MCF 10A (cell line): ENCODE measurements around the gene AFF4. TPM values are rescaled to one million over a fixed set of nuclear protein-coding genes. Genes with fewer than 3 reads are reported as not detected.
A peak's percentile ranks its signal among the peaks of the same experiment; 100 is the strongest.

ENCODE experiments used
- BruUV-seq: library from RNA; stranded (reverse); fragments of 400-500 nt; replicated peaks from 2 replicates; lab custom pipeline; 2021; lab: Mats Ljungman, UMichigan
- CTCF ChIA-PET: fragments of 300-600 bp; sonication (Branson Sonifier 250); formaldehyde crosslinking; extraction: SDS; loops from one replicate; lab custom pipeline; 2021; ENCODE audit warnings: antibody characterized with exemption, inconsistent platforms; lab: Yijun Ruan, JAX
- POLR2A ChIA-PET: fragments of 300-600, 350-650 bp; sonication (Branson Sonifier 250); formaldehyde crosslinking; extraction: SDS; loops from one replicate; lab custom pipeline; 2020; ENCODE audit warnings: antibody characterized with exemption, inconsistent platforms; lab: Yijun Ruan, JAX
- DNase-seq: peaks from one replicate; pipeline ENCODE4 v3.0.0-alpha.2; 2018; ENCODE audit not compliant: unreplicated experiment
- H3K27ac Mint-ChIP-seq: one replicate; pipeline ENCODE4 v1.8.0; 2022; ENCODE audit warnings: mild to moderate bottlenecking, low read depth, mixed read lengths; ENCODE audit not compliant: unreplicated experiment
- H3K27me3 Mint-ChIP-seq: one replicate; pipeline ENCODE4 v1.8.0; 2022; ENCODE audit warnings: mixed read lengths; ENCODE audit not compliant: insufficient read depth, unreplicated experiment
- H3K36me3 Mint-ChIP-seq: one replicate; pipeline ENCODE4 v1.8.0; 2022; ENCODE audit warnings: mild to moderate bottlenecking, moderate library complexity, mixed read lengths; ENCODE audit not compliant: insufficient read depth, unreplicated experiment
- H3K4me1 Mint-ChIP-seq: one replicate; pipeline ENCODE4 v1.8.0; 2022; ENCODE audit warnings: mixed read lengths; ENCODE audit not compliant: insufficient read depth, unreplicated experiment
- H3K4me3 Mint-ChIP-seq: one replicate; pipeline ENCODE4 v1.8.0; 2022; ENCODE audit warnings: mild to moderate bottlenecking, moderate library complexity, mixed read lengths; ENCODE audit not compliant: unreplicated experiment
- H3K9me3 Mint-ChIP-seq: one replicate; pipeline ENCODE4 v1.8.0; 2022; ENCODE audit warnings: mixed read lengths; ENCODE audit not compliant: unreplicated experiment
- intact Hi-C: fragments of 100-400 bp; cut with micrococcal nuclease; formaldehyde crosslinking; loops from 2 replicates; pipeline ENCODE4 v1.14.1; 2022
- total RNA-seq: library from RNA; stranded (reverse); gene quantifications from 2 replicates; pipeline ENCODE4 v1.2.3, GENCODE V29; 2022
- TF ChIP-seq, protein P1 (sequence below): fragments of 200-600 bp; IDR thresholded peaks from one replicate; pipeline ENCODE4 v1.8.0; 2022; ENCODE audit warnings: antibody characterized with exemption, mild to moderate bottlenecking; ENCODE audit not compliant: unreplicated experiment

The AFF4 gene
- total RNA-seq, 1 experiment from 2014 or later, result 206 TPM

GRCh38 chr5:132909702-132910101, 53.7 kb downstream of the AFF4 start:
- peaks cover 71% of the 10 kb centered on the region for H3K36me3 Mint-ChIP-seq
- ChIA-PET CTCF (interaction anchor here (0.6 to 0.9 kb wide), 2 partner anchors 34 to 170 kb away, joined by 3 to 6 read pairs; no protein-coding TSS in a partner anchor), POLR2A (interaction anchor here (0.6 to 1.1 kb wide), 2 partner anchors 11 to 142 kb away, joined by 3 to 5 read pairs; partner anchors contain the start of gene HSPA4)
- intact Hi-C loops, result no loop called here
- H3K27ac Mint-ChIP-seq, result no peak overlapping the region
- no TSS peak for BruUV-seq
- H3K4me1 Mint-ChIP-seq, result peaks cover 22% of the 10 kb centered on the region
- H3K9me3 Mint-ChIP-seq, result no peaks in the 10 kb centered on the region
- no peaks in the 10 kb centered on the region for H3K27me3 Mint-ChIP-seq
- TF ChIP-seq, protein P1, sequence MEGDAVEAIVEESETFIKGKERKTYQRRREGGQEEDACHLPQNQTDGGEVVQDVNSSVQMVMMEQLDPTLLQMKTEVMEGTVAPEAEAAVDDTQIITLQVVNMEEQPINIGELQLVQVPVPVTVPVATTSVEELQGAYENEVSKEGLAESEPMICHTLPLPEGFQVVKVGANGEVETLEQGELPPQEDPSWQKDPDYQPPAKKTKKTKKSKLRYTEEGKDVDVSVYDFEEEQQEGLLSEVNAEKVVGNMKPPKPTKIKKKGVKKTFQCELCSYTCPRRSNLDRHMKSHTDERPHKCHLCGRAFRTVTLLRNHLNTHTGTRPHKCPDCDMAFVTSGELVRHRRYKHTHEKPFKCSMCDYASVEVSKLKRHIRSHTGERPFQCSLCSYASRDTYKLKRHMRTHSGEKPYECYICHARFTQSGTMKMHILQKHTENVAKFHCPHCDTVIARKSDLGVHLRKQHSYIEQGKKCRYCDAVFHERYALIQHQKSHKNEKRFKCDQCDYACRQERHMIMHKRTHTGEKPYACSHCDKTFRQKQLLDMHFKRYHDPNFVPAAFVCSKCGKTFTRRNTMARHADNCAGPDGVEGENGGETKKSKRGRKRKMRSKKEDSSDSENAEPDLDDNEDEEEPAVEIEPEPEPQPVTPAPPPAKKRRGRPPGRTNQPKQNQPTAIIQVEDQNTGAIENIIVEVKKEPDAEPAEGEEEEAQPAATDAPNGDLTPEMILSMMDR, result no peak
- no peak overlapping the region for H3K4me3 Mint-ChIP-seq
- DNase-seq, result no peak

DNA sequence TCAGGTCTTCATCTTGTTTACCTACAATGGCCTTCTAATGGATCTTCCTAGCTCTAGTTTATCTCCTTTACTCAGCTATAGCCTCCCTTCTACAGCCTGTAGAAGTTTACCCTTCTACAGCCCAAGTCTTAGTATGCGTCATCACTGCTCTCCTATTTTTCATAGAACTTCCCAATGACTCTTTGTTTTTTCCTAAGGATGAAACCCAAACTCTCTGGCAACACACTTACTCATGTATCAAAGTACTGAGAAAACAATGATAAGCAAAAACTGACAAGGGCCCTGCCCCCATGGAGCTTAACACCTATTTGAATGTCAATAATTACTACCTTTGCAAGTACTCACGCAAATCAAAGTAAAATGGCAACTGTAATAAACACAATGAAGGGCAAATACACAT, 56.3 kb downstream of the AFF4 start:
- no peak overlapping the region for H3K4me3 Mint-ChIP-seq
- H3K27ac Mint-ChIP-seq, result peak overlapping the region; percentile 7
- no TSS peak for BruUV-seq
- DNase-seq, result no peak
- CTCF ChIA-PET, result interaction anchor here (0.6 to 1.0 kb wide), 4 partner anchors 11 to 63 kb away, joined by 3 to 4 read pairs (median 3); no protein-coding TSS in a partner anchor
- peaks cover 71% of the 10 kb centered on the region for H3K36me3 Mint-ChIP-seq
- no peaks in the 10 kb centered on the region for H3K9me3 Mint-ChIP-seq
- intact Hi-C loops, result no loop called here
- peaks cover 22% of the 10 kb centered on the region for H3K4me1 Mint-ChIP-seq
- POLR2A ChIA-PET, result interaction anchor here (0.5 to 2.7 kb wide), 13 partner anchors 8 to 1426 kb away, joined by 3 to 12 read pairs (median 5); partner anchors contain the start of genes AFF4, GDF9, HSPA4 and UQCRQ
- H3K27me3 Mint-ChIP-seq, result no peaks in the 10 kb centered on the region
- TF ChIP-seq, protein P1, result no peak

DNA sequence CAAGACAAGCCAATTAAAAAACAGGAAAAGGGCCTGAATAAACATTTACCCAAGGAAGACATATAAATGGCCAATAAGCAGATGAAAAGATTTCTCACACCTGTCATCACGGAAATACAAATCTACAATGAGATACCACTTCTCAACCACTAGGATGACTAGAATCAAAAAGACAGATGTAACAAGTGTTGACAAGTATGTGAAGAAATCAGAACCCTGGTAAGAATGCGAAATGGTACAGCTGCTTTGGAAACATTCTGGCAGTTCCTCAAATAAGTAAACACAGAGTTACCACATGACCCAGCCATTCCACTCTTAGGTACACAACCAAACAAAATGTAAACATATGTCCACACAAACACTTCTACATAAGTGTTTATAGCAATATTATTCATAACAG, 57.5 kb downstream of the AFF4 start:
- Mint-ChIP-seq H3K27ac (peak overlapping the region; percentile 1), H3K9me3 (no peaks in the 10 kb centered on the region), H3K36me3 (peaks cover 65% of the 10 kb centered on the region), H3K4me3 (no peak overlapping the region), H3K27me3 (no peaks in the 10 kb centered on the region), H3K4me1 (peaks cover 17% of the 10 kb centered on the region)
- no TSS peak for BruUV-seq
- intact Hi-C loops, result no loop called here
- CTCF ChIA-PET, result interaction anchor here (0.5 to 1.5 kb wide), 5 partner anchors 11 to 1813 kb away, joined by 3 to 5 read pairs (median 3); no protein-coding TSS in a partner anchor
- DNase-seq, result peak; percentile 54
- POLR2A ChIA-PET, result interaction anchor here (0.6 to 2.7 kb wide), 12 partner anchors 8 to 147 kb away, joined by 3 to 11 read pairs (median 4); partner anchors contain the start of genes AFF4, GDF9 and UQCRQ
- TF ChIP-seq, protein P1, result no peak

- peaks cover 76% of the 10 kb centered on the region for H3K36me3 Mint-ChIP-seq
- no peak overlapping the region for H3K27ac Mint-ChIP-seq
- TF ChIP-seq, protein P1, result no peak
- DNase-seq, result no peak
- CTCF ChIA-PET, result interaction anchor here (0.6 to 1.7 kb wide), 3 partner anchors 18 to 205 kb away, joined by 3 to 4 read pairs (median 4); no protein-coding TSS in a partner anchor
- BruUV-seq, result no TSS peak
- no peaks in the 10 kb centered on the region for H3K27me3 Mint-ChIP-seq
- H3K4me1 Mint-ChIP-seq, result peaks cover 6% of the 10 kb centered on the region
- POLR2A ChIA-PET, result interaction anchor here (1.7 kb wide), 1 partner anchor 61 kb away, joined by 4 read pairs; no protein-coding TSS in a partner anchor
- no peaks in the 10 kb centered on the region for H3K9me3 Mint-ChIP-seq
- intact Hi-C loops, result no loop called here
- H3K4me3 Mint-ChIP-seq, result no peak overlapping the region
Measured at GRCh38 chr5:132901730-132902129, 61.7 kb downstream of the AFF4 start.
